Keratinocyte (primary cell): ENCODE results near the gene TSLP.

ENCODE experiments used
- EZH2 ChIP-seq: IDR thresholded peaks from one replicate; pipeline ENCODE4 v1.6.1; 2012; ENCODE audit warnings: inconsistent platforms, mild to moderate bottlenecking, low read length, moderate library complexity
- TF ChIP-seq, protein P1 (sequence below), 3 experiments: IDR thresholded peaks in 1 of 3; conservative IDR thresholded peaks in 1 of 3; optimal IDR thresholded peaks in 1 of 3; 2 replicates in 2 of 3; 3 replicates in 1 of 3; pipeline versions ENCODE3 to v1.5.1; 2011; ENCODE audit warnings: low read length in 3 of 3, mild to moderate bottlenecking in 3 of 3, moderate library complexity in 2 of 3, control low read depth in 1 of 3, inconsistent platforms in 1 of 3; ENCODE audit not compliant: insufficient read depth in 2 of 3; ENCODE audit errors: extremely low read depth in 1 of 3

- TF ChIP-seq, protein P1, sequence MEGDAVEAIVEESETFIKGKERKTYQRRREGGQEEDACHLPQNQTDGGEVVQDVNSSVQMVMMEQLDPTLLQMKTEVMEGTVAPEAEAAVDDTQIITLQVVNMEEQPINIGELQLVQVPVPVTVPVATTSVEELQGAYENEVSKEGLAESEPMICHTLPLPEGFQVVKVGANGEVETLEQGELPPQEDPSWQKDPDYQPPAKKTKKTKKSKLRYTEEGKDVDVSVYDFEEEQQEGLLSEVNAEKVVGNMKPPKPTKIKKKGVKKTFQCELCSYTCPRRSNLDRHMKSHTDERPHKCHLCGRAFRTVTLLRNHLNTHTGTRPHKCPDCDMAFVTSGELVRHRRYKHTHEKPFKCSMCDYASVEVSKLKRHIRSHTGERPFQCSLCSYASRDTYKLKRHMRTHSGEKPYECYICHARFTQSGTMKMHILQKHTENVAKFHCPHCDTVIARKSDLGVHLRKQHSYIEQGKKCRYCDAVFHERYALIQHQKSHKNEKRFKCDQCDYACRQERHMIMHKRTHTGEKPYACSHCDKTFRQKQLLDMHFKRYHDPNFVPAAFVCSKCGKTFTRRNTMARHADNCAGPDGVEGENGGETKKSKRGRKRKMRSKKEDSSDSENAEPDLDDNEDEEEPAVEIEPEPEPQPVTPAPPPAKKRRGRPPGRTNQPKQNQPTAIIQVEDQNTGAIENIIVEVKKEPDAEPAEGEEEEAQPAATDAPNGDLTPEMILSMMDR (optimal IDR thresholded peaks at IDR 0.05 in 1 of 3, IDR thresholded peaks at IDR 0.05 in 1 of 3, conservative IDR thresholded peaks at IDR 0.05 in 1 of 3; ENCODE audit: extremely low read depth in 1 of 3, insufficient read depth in 2 of 3, low read length in 3 of 3) = no peak
- TF ChIP-seq EZH2 = no peak
These were observed 9.9 kb upstream of the TSLP start for GRCh38 chr5:111061618-111062017.
